Osteocyte (in vitro differentiated cells): Measurements from ENCODE around the gene PPP1R1C. TPM values are rescaled to one million over a fixed set of nuclear protein-coding genes. Genes with fewer than 3 reads are reported as not detected.

ENCODE experiments used
- DNase-seq: peaks from one replicate; pipeline ENCODE4 v3.0.0; 2021; ENCODE audit warnings: mixed read lengths; ENCODE audit not compliant: unreplicated experiment; ENCODE audit errors: extremely low spot score
- H3K27ac Mint-ChIP-seq: one replicate; pipeline ENCODE4 v1.8.0; 2021; ENCODE audit warnings: mild to moderate bottlenecking, mixed read lengths; ENCODE audit not compliant: unreplicated experiment
- H3K27me3 Mint-ChIP-seq: one replicate; pipeline ENCODE4 v1.8.0; 2021; ENCODE audit warnings: mixed read lengths; ENCODE audit not compliant: unreplicated experiment
- H3K36me3 Mint-ChIP-seq: one replicate; pipeline ENCODE4 v1.8.0; 2021; ENCODE audit warnings: mixed read lengths; ENCODE audit not compliant: unreplicated experiment
- H3K4me1 Mint-ChIP-seq: one replicate; pipeline ENCODE4 v1.8.0; 2021; ENCODE audit warnings: mixed read lengths; ENCODE audit not compliant: unreplicated experiment
- H3K4me3 Mint-ChIP-seq: one replicate; pipeline ENCODE4 v1.8.0; 2021; ENCODE audit warnings: mild to moderate bottlenecking, moderate library complexity, mixed read lengths; ENCODE audit not compliant: unreplicated experiment
- H3K9me3 Mint-ChIP-seq: one replicate; pipeline ENCODE4 v1.8.0; 2021; ENCODE audit warnings: mixed read lengths; ENCODE audit not compliant: unreplicated experiment
- total RNA-seq: library from RNA; stranded (reverse); gene quantifications from 2 replicates; pipeline ENCODE4 v1.2.1, GENCODE V29; 2021
- TF ChIP-seq, protein P1 (sequence below): fragments of 200-600 bp; sonication (generic); IDR thresholded peaks from 2 replicates; pipeline ENCODE4 v1.5.0; 2021; ENCODE audit warnings: antibody characterized with exemption, mild to moderate bottlenecking, moderate library complexity

The PPP1R1C gene
- total RNA-seq, 1 donor from 2014 or later = 1.6 TPM

DNA sequence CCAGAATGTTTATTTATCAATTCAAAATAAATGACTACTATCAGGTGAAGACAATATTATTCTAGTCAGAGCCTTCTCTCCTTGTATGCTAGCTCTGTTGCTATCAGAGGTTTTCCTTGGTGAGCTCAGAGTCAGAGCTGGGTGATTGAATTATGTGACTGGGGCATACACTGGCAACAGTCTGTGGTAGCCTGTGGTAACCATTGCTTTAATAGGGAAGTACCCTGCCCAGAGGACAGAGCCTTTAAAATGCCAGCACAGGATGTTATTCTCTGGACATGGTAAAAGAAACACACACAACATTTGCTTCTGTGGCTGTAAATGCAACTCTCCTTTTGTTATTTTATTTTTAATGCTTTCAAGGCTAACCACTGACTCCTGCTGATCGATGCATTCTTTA is 124.7 kb downstream of the PPP1R1C start:
- no peak for DNase-seq
- H3K4me3 Mint-ChIP-seq = no peak overlapping the region
- no peaks in the 10 kb centered on the region for H3K9me3 Mint-ChIP-seq
- H3K27ac Mint-ChIP-seq = no peak overlapping the region
- H3K36me3 Mint-ChIP-seq = no peaks in the 10 kb centered on the region
- no peaks in the 10 kb centered on the region for H3K27me3 Mint-ChIP-seq
- TF ChIP-seq, protein P1, sequence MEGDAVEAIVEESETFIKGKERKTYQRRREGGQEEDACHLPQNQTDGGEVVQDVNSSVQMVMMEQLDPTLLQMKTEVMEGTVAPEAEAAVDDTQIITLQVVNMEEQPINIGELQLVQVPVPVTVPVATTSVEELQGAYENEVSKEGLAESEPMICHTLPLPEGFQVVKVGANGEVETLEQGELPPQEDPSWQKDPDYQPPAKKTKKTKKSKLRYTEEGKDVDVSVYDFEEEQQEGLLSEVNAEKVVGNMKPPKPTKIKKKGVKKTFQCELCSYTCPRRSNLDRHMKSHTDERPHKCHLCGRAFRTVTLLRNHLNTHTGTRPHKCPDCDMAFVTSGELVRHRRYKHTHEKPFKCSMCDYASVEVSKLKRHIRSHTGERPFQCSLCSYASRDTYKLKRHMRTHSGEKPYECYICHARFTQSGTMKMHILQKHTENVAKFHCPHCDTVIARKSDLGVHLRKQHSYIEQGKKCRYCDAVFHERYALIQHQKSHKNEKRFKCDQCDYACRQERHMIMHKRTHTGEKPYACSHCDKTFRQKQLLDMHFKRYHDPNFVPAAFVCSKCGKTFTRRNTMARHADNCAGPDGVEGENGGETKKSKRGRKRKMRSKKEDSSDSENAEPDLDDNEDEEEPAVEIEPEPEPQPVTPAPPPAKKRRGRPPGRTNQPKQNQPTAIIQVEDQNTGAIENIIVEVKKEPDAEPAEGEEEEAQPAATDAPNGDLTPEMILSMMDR = no peak
- H3K4me1 Mint-ChIP-seq = peaks cover 7% of the 10 kb centered on the region

- no peak overlapping the region for H3K27ac Mint-ChIP-seq
- no peak for DNase-seq
- H3K9me3 Mint-ChIP-seq = no peaks in the 10 kb centered on the region
- no peaks in the 10 kb centered on the region for H3K36me3 Mint-ChIP-seq
- H3K27me3 Mint-ChIP-seq = no peaks in the 10 kb centered on the region
- no peak overlapping the region for H3K4me3 Mint-ChIP-seq
- H3K4me1 Mint-ChIP-seq = peaks cover 7% of the 10 kb centered on the region
- TF ChIP-seq, protein P1 = no peak
Measured at GRCh38 chr2:182113334-182113733, 127.7 kb downstream of the PPP1R1C start.

DNA sequence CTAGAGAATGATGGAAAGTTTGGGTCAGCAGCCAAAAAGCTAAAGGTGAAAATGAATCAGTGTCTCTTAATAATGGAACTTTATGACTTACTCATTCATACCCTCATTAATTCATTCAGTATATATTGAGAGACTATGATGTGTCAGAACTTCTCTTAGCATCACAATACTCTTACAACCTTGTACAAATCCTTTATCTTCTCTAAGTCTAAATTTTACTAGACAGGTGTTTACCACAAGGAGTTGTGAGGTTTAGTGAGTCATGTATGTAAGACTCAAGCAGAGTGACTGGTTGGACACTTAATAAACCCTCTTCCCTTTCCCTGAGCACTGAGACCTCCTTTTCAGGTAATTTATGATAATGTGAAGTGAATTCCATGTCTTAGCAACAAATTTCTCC is 129.6 kb downstream of the PPP1R1C start:
- no peak overlapping the region for H3K4me3 Mint-ChIP-seq
- H3K36me3 Mint-ChIP-seq = no peaks in the 10 kb centered on the region
- peaks cover 7% of the 10 kb centered on the region for H3K4me1 Mint-ChIP-seq
- H3K27me3 Mint-ChIP-seq = no peaks in the 10 kb centered on the region
- H3K27ac Mint-ChIP-seq = no peak overlapping the region
- no peaks in the 10 kb centered on the region for H3K9me3 Mint-ChIP-seq
- no peak for DNase-seq
- TF ChIP-seq, protein P1 = no peak

DNA sequence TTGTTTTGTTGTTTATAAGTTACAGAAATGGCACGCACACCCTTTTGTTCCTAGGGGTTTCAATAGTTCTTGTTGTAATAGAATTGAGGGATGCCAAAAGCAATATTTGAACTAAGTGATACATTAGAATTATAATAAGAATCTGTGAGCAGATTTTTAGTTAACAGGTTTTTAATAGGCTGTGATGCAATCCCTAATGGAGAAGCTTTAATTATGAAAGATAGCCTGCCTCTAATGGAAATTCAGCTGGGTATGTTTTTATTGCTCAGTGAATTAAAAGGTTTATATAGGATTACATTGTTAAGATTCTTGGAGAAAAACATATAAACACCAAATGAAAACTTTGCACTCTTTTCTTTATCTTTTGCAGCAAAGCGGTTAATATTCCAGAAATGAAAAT is 131.1 kb downstream of the PPP1R1C start:
- TF ChIP-seq, protein P1 = no peak
- H3K4me1 Mint-ChIP-seq = peaks cover 14% of the 10 kb centered on the region
- no peaks in the 10 kb centered on the region for H3K36me3 Mint-ChIP-seq
- no peak overlapping the region for H3K27ac Mint-ChIP-seq
- no peaks in the 10 kb centered on the region for H3K27me3 Mint-ChIP-seq
- no peak for DNase-seq
- H3K9me3 Mint-ChIP-seq = no peaks in the 10 kb centered on the region
- no peak overlapping the region for H3K4me3 Mint-ChIP-seq

DNA sequence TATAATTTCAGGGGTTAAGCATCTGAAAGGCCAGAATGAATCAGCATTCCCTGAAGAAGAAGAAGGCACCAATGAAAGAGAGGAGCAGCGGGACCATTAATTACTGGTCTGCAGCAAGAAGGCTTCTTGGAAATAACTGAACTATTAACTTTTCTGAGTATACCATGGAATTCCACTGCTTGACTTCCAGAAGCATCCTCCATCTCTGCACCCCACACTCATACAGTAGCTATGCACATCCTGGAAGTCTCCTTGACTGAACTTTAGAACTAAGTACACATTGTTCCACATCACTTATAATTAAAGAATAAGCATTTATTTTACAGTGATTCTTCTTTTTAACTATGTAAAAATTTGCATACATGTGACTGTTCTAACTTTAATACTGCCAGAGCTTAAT is 131.5 kb downstream of the PPP1R1C start:
- TF ChIP-seq, protein P1 = no peak
- no peak overlapping the region for H3K4me3 Mint-ChIP-seq
- H3K4me1 Mint-ChIP-seq = peaks cover 14% of the 10 kb centered on the region
- no peaks in the 10 kb centered on the region for H3K36me3 Mint-ChIP-seq
- DNase-seq = no peak
- H3K9me3 Mint-ChIP-seq = no peaks in the 10 kb centered on the region
- no peak overlapping the region for H3K27ac Mint-ChIP-seq
- H3K27me3 Mint-ChIP-seq = no peaks in the 10 kb centered on the region
